ENCODE data around the gene SNTB2.
"Not testable (repeated sequence)": the region's sequence is repeated elsewhere in the genome, so short reads cannot be mapped to it uniquely, and the experiment has no call there.

The SNTB2 gene

GRCh38 chr16:69239851-69240250 lies 52.9 kb downstream of the SNTB2 start:
- no peak for DNase-seq

- DNase-seq: no peak
Measured at GRCh38 chr16:69240331-69240730, 53.4 kb downstream of the SNTB2 start.

- no peak for DNase-seq
Measured at GRCh38 chr16:69241926-69242325, 55.0 kb downstream of the SNTB2 start.

GRCh38 chr16:69243479-69243878 lies 56.5 kb downstream of the SNTB2 start:
- DNase-seq: no peak

- no peak for DNase-seq
Measured at GRCh38 chr16:69244336-69244735, 57.4 kb downstream of the SNTB2 start.

- no peak for DNase-seq
Measured at GRCh38 chr16:69250081-69250480, 63.1 kb downstream of the SNTB2 start.

GRCh38 chr16:69253870-69254341 lies 66.9 kb downstream of the SNTB2 start:
- DNase-seq: no peak

- DNase-seq: not testable (repeated sequence)
Measured at GRCh38 chr16:69259428-69259764, 72.4 kb downstream of the SNTB2 start.

GRCh38 chr16:69260019-69260418 lies 73.1 kb downstream of the SNTB2 start:
- no peak for DNase-seq

GRCh38 chr16:69260506-69260905 lies 73.5 kb downstream of the SNTB2 start:
- DNase-seq: no peak

- no peak for DNase-seq
Measured at GRCh38 chr16:69266334-69267063, 79.5 kb downstream of the SNTB2 start.

GRCh38 chr16:69267633-69268032 lies 80.7 kb downstream of the SNTB2 start:
- no peak for DNase-seq

GRCh38 chr16:69270395-69270794 lies 83.4 kb downstream of the SNTB2 start:
- no peak for DNase-seq

GRCh38 chr16:69270831-69271230 lies 83.9 kb downstream of the SNTB2 start:
- DNase-seq: no peak

GRCh38 chr16:69273009-69273408 lies 86.0 kb downstream of the SNTB2 start:
- no peak for DNase-seq

GRCh38 chr16:69274699-69275235 lies 87.8 kb downstream of the SNTB2 start:
- no peak for DNase-seq

GRCh38 chr16:69276148-69277115 lies 89.5 kb downstream of the SNTB2 start:
- DNase-seq: no peak

GRCh38 chr16:69277413-69277812 lies 90.4 kb downstream of the SNTB2 start:
- DNase-seq: no peak

- DNase-seq: no peak
Measured at GRCh38 chr16:69283851-69284250, 96.9 kb downstream of the SNTB2 start.

- DNase-seq: no peak
Measured at GRCh38 chr16:69285240-69285639, 98.3 kb downstream of the SNTB2 start.

- peak; percentile 39 for DNase-seq
Measured at GRCh38 chr16:69286941-69287713, 100.2 kb downstream of the SNTB2 start.

- not testable (repeated sequence) for DNase-seq
Measured at GRCh38 chr16:69291657-69292056, 104.7 kb downstream of the SNTB2 start.

- DNase-seq: no peak
Measured at GRCh38 chr16:69293401-69293800, 106.4 kb downstream of the SNTB2 start.
